GM19397 (cell line): ENCODE measurements around the gene ARHGAP12.

Experiments
- ATAC-seq: cut with Tn5 transposase; IDR thresholded peaks from one replicate; pipeline ENCODE4 v1.9.1; 2021; ENCODE audit warnings: mild to moderate bottlenecking, moderate library complexity; ENCODE audit not compliant: unreplicated experiment

ARHGAP12 gene

DNA sequence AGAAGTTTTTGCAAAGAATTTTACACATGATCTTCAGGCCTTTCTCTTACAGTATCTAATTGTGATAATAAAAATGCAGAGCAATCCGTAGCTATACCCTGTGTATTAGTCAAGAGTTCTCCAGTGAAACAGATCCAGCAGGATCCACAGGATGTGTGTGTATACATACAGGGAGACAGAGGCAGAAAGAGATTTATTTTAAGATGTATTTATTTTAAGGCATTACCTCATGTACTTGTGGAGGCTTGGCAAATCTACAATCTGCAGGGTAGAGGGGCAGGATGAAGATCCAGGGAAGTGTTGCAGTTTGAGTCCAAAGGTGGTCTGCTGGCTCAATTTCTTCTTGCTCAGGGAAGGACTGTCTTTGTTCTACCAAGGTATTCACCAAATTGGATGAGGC, 41.7 kb downstream of the ARHGAP12 start:
- no peak for ATAC-seq

DNA sequence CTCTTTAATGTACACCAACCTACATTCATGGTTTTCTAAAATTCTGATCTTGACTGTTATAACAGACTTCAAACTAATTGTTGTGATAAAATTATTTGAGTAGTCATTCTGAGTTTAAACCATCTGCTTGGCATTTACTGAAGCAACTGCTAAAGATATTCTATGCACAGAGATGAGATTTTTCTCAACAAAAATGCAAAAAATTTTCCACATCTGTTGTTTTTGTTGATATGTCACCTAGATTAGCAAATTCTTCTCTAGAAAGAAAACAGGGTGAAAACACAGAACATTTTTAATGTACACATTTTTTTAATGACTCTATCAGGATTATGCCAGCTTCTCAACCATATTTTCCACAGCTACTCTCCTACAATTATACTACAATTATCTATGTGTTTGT, 42.7 kb downstream of the ARHGAP12 start:
- ATAC-seq, result no peak

DNA sequence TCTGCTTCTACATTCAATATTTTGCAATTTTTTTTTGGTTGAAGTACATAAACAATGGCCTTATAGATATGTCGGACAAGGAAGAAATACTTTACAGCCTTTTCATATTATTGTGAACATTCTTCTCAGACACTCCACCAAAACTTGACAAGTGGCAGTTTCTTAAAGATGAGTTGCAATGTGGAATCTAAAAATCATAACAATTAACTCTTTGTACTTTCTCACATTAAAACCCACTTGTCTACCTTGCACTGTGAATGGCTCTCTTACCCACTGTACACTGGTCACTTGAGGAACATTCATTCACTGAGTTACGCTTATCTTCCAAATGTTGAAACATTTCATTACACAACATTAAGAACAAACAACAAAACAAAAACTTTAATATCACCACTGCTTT, 44.2 kb downstream of the ARHGAP12 start:
- ATAC-seq, result no peak

DNA sequence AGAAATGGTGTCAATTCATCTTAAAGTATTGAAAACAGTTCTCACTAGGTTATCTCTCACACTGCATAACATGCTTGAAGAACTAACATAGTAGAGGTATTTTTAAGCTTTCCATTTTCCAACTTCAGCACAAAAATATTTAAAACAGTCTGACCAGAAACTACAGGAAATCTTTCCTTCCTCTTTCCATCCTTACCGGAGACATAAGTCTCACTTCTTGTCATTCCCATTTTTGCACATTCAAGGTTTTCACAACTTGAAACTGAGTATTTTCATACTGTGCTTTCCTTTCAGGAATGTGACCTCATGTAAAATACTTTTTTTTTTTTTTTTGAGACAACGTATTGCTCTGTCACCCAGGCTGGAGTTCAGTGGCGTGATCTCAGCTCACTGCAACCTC, 45.2 kb downstream of the ARHGAP12 start:
- no peak for ATAC-seq

DNA sequence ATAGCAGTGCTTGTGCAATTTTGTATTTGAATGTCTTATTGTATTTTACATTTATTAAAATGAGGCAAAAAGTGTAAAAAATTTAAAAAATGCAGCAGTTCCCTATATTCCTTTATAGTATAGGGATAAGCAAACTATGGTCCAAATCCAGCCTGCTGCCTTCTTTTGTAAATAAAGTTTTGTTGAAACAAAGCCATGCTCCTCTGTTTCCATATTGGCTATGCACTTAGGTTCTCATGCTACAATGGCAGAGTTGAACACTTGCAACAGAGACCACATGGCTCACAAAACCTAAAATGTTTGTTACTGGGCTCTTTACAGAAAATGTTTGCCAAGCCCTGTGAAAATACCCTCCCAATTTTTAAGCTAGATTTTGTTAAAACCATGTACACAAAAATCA, 50.1 kb downstream of the ARHGAP12 start:
- no peak for ATAC-seq

DNA sequence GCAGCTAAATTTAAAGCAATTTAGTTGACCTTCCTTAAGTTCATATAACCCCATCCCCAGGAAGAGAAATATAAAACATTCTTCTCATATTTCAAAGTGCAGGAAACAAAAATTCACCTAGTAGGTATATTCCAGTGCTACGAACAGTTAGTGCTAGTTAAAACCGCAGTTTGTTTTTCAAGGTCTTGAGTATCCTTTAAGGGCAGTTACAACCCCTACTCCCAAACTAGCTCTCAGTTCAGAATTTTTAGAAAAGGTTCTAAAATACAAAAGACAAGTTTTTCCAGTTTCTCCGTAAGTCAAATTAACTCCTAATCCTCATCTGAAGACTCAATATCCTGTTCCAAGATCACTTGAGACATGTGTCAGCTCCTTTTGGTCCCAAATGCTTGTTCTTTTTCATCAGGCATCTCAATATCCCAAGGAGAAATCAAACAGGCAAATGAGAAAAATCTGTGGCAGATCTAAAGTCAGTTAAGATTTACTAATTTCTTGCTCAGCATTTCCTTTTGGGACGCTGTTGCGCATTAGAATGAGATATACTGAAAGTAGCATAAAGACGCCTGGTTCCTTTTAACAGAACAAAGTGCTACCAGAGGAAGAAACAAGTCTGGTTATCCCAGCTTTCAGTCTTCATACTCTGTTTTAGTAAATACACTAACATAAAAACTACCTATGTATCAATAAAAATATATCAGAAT, 51.8 kb downstream of the ARHGAP12 start:
- no peak for ATAC-seq

DNA sequence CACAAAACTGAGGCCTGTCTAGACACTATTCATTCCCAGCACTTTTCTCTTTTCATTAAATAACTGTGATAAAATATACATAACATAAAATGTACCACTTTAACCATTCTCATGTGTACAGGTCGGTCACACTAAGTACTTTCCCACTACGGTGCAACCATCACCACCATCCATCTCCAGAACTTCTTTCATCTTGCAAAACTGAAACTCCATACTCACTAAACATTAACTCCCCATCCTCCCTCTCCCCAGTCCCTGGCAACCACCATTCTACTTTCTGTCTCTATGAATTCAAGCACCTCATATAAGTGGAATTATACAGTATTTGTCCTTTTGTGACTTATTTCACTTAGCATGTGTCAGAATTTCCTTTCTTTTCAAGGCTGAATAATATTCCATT, 53.0 kb downstream of the ARHGAP12 start:
- ATAC-seq, result peak; percentile 61

DNA sequence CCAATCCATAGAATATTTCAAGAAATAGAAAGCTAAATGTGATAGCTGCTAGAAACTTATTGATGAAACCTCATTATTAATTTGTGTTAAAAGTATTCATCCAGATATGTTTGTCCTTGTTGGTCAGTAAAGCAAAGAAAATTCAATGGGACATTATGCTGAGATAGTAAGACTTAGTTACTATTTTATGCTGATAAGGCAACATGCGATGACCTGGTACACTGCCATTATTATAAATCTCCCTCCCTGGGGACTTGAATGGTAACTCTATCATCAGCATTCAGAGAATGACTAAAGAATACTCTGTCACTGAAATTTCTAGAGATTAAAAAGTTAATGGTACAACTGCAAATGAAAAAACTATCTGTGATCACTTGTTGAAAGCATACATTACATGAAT, 54.9 kb downstream of the ARHGAP12 start:
- no peak for ATAC-seq

DNA sequence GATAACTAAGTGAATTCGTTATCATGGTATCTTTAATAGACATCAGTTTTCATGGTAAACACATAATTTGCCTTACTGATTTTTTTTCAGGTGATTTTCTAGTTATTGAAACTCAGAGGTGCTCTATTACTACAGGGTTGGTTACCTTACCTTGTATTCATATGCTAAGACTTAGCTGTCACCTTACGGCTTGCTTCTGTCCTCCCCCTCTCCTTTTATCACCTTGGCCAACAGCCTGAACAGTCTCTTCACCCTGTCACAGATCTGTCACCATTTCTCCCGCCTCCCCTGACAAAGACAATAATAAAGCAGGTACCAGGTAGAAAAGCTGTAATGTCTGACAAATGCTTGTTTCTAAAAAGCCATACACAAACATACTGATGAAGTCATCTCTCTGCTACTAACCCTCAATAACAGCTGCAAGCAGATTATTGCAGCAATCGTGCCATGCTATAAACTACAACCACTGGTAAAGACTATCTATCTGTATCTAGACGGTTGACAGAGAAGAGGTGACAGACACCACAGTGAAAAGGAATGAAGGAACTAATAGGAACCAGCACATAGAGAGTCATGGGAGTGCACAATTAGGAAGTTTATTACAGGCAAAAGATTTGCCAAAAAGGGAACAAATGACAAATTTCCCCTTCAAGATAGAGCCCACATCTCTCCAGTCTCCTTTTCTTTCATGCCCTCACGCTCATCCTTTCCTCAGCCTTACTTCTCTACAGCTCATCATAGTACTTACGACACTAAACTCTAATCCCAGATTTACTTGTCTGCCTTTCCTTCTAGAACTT, 57.2 kb downstream of the ARHGAP12 start:
- no peak for ATAC-seq

DNA sequence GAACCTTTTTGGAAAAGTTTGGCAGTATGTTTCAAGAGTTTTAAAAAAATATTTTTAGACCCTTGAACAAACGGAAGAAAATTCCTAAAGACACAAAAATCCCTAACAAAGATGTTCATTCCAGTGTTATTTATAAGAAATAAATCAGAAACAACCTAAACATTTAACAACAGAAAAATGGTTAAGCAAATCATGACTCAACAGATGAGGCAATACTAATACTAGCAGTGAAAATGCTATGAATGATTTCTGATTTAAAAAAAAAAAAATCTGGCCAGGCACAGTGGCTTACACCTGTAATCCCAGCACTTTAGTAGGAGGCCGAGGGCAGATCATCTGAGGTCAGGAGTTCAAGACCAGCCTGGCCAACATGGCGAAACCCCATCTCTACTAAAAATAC, 61.0 kb downstream of the ARHGAP12 start:
- ATAC-seq, result no peak

DNA sequence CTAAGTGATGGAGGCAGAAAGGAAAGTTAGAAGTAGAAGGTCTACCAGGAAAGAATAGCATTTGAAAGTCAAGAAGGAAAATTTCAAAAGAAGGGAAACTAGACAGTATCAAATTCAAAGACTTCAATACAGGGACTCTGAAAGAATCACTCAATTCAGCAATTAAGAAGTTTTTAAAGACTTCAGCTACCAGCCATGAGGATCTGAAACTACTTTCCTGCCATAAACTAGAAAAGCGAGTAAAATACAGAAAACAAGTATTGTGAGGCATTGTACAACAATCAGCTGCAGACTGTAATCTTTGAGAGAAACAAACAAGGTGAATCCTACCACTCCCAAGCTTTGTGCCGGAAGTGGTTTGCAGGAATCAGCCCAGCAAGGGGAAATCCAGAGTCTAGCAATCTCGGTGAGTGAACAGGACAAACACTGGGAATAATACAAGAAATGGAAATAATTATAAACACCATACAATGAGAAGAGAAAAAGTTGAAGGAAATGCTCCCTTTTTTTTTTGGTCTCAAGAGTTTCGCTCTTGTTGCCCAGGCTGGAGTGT, 62.4 kb downstream of the ARHGAP12 start:
- no peak for ATAC-seq

DNA sequence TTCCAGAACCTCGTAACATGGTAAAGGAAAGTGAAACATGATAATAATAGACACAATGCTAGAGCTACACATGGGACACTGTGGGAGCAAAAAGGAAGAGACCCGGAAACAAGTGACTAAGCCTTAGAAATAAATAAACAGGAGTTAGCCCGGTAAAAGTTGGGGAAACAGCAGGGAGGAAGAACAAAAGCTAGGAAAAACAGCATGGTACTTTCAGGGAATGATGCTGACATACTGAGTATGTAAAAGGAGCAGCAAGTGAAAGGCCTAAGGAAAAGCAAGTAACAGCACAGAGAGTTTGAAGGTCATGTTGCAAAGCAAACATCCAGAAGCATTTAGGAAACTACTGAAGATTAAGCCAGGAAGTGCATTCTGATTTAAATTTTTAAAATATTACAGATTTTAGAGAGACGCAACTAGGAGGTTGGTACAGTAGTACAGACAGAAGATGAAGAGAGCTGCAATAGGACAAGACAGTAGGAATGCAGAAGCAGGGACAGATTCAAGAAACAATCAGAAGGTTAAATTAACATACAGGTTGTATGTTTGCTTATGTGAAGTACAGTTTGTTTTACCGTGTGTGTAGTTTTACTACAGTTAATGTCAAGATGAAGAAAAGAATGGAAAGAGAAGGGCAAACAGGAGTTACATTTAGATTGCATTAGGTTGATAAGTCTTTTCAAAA, 63.7 kb downstream of the ARHGAP12 start:
- no peak for ATAC-seq

DNA sequence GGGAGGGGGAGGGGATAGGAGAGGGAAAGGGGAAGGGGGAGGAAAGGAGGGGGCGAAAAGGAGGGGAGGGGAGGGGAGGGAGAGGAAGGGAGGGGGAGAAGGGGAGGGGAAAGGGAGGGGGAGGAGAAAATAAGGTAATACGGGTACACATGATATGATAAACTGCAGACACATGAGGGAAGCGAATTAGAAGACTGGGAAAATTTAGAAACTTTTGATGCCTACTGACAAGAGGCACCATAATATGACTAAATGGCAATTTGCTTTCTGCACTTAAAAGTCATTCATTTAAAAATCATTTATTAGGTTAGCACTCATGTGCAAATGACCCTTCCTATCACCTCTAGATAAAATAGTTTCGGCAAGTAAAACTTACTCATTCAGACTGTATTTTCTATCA, 73.6 kb downstream of the ARHGAP12 start:
- no peak for ATAC-seq

DNA sequence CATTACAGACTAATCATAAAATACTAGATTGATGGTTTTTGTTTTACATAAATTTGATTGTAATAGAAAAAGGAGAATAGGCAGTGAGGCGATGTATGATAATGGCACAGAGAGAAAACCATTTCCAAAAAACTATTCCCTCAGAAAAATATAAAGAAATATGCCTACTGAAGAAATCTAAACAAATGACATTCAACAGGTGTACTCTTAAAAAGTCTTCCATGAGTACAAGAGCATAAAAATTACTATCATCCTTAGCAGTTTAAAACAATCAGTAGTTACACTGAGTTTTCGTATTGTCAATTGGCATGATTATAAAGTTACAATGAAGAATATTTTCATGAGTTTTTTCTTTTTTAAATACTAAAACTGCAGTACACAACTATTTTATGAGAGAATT, 75.0 kb downstream of the ARHGAP12 start:
- no peak for ATAC-seq

DNA sequence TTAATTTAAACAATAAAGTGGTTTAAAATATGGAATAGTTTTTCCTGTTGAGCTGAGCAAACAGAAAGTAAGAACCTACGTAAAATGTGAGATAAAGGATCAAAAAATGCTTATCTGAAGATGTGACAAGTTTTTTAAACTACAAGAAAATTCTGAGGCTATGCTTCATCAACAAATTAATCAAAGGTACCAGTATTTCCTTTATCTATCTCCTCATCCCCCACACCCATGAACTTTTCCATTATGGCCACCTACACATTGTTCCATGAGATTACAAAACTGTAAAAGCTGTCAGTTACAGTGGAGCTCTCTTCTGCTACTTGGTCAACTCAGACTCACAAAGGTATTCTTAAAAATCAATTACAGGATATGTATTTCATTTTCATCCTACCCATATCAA, 77.4 kb downstream of the ARHGAP12 start:
- ATAC-seq, result no peak

DNA sequence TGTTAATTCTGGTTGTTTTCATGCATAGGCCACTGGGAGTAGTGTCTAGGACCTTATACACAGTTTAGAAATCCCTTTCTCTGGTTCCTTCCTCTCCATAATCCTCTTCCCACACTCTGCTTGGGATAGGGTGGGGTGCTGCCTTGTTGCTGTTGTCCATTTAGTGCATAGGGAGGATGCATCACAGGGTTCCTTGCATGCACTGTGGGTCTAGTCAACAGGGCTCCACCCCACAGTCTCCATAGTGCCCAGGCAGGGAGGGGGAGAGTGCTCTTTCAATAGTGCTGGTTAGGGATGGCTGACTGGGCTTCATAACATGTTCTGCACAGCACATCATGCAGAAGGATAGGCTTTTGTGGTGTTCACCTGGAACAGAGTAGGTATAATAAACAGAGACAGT, 81.1 kb downstream of the ARHGAP12 start:
- no peak for ATAC-seq

DNA sequence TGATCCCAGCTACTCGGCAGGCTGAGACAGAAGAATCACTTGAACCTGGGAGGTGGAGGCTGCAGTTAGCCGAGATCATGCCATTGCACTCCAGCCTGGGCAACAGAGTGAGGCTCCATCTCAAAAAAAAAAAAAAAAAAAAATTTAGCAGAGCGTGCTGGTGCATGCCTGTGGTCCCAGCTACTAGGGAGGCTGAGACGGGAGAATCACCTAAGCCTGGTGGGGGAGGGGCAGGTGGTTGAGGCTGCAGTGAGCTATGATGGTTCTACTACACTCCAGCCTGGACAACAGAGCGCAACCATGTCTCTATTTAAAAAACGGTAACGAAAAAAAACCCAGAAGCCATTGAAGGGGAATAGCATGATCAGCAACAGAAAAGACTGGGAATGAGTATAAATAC, 89.9 kb downstream of the ARHGAP12 start:
- no peak for ATAC-seq

DNA sequence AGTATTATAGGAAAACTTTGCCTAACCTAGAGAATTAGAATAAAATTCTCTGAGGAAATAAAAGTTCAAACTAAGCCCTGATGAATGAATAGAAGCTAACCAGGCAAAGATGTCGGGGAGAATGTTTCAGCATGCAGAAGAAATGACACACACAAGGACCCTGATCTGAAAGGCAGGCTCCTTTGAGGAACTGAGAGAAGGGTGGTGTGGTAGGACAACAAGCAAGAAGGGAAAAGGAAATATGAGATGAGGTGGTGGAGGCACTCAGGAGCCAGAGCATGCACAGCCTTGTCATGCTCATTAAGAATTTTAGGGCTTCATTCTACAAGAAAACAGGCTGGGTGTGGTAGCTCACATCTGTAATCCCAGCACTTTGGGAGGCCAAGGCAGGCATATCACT, 90.6 kb downstream of the ARHGAP12 start:
- no peak for ATAC-seq

DNA sequence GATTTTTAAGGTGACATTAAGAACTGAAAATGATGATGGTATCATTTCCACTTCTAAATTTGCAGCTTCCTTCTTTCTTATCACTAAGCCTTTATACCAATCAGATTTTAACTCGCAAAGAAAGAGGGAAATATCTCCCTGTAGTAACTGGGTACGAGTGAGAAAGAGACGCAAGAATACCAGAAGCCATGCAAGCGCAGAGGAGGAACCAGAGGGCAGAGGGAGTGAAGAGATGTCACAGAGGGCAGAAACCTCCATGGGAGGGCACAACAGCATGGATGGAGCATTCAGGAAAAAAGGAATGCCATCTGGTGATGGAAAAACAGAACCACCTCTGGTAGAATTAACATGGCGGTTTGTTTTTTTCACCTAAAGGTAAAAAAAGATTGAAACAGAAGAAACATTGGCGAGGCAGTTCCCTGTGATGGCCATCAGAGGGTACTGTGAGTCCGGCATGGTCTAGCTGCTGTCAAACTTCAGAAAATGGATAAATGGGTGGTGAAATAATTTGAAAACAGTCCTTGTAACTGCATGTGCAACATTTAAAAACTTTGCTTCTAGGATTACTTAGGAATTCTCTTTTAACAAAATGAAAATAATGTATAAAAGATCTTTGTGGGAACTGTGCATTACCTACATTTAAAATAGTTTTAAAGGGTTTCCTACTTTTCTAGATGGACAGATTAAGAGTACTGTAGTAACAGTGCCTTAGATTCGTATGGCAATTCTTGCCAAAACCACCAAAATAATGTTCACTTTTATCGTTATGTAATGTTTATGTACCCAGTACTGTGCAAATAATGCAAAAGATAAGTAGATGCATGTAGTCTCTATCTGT, 91.8 kb downstream of the ARHGAP12 start:
- no peak for ATAC-seq

DNA sequence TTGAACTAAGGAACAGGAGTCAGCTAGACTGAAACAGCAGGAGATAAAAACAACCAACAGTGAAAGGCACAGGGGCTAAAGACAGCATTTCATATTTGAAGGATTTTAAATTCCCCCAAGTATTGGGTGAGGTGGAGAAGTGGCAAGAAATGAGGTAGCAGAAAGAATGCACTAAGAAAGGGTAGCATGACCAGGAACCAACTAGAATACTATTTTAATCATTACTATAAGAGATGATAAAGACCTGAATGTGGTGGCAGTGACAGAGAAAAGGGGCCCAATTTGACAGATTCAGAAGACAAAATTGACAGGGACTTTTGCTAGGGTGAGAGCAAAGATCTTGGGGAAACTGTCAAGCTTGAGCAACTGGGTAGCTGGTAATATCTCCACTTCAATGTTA, 94.9 kb downstream of the ARHGAP12 start:
- ATAC-seq, result no peak

DNA sequence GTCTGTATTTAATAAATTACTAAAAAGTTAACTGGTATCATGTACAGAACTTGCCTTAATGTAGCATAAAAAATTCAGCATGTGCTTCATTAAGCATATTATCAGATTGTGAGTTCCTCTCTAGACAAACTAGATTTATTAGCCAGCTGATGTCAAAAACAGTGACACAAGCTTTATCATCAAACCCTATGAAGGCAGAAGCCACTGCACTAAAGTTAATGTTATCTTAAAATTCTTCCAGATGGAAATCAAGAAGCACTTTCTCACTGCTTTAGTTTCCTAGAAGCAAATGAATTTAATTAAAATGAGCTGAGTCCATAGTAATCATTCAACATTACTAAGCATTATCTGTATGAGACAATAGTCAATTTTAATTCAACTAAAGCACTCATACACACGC, 96.4 kb downstream of the ARHGAP12 start:
- ATAC-seq, result no peak
